Stimulated activated effector memory CD8-positive, alpha-beta T cell treated with anti-CD3 and anti-CD28 coated beads, Interleukin-12 subunit alpha, Interleukin-12 subunit beta, amount 100 ng/mL, for 72 hours (primary cell): ENCODE data around the gene MAGEB4.

Source experiments
- ATAC-seq: fragments of 150-1000 bp; cut with Tn5 transposase; 2 replicates; pipeline ENCODE4 v1.10.0; 2021
- DNase-seq, 2 donors: peaks; one replicate each; pipeline ENCODE4 v3.0.0; 2021 to 2022; ENCODE audit warnings: low spot score in 2 of 2
- H3K27ac Mint-ChIP-seq: one replicate; pipeline ENCODE4 v1.8.0; 2022; ENCODE audit warnings: mild to moderate bottlenecking, mixed read lengths
- H3K36me3 Mint-ChIP-seq: one replicate; pipeline ENCODE4 v1.8.0; 2022; ENCODE audit warnings: mild to moderate bottlenecking, mixed read lengths
- H3K4me1 Mint-ChIP-seq: one replicate; pipeline ENCODE4 v1.8.0; 2022; ENCODE audit warnings: mixed read lengths
- H3K4me3 Mint-ChIP-seq: one replicate; pipeline ENCODE4 v1.8.0; 2022; ENCODE audit warnings: mild to moderate bottlenecking, mixed read lengths
- H3K9me3 Mint-ChIP-seq: one replicate; pipeline ENCODE4 v1.8.0; 2022; ENCODE audit warnings: mixed read lengths

MAGEB4 gene

DNA sequence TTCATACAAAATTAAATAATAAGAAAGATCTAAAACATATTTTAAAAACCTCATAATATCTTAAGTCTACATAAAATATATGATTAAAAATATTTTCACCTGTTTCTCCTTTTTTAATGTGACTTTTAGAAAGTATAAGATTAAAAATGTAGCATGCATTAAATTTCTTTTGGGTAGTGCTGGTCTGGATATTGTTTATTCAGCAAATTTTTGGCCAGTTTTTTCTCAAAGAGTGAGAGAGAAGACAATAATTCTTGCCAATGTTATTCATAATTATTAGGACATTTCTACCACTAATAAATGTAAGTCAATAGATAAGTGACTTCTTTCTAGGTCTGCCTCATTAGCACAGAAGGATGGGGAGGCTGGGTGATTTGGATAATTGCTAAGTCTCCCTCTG is 19.2 kb downstream of the MAGEB4 start:
- Mint-ChIP-seq H3K9me3 (no peaks in the 10 kb centered on the region), H3K4me1 (no peaks in the 10 kb centered on the region), H3K4me3 (no peak overlapping the region), H3K27ac (no peak overlapping the region), H3K36me3 (no peaks in the 10 kb centered on the region)
- ATAC-seq (no peak), DNase-seq (no peak)

DNA sequence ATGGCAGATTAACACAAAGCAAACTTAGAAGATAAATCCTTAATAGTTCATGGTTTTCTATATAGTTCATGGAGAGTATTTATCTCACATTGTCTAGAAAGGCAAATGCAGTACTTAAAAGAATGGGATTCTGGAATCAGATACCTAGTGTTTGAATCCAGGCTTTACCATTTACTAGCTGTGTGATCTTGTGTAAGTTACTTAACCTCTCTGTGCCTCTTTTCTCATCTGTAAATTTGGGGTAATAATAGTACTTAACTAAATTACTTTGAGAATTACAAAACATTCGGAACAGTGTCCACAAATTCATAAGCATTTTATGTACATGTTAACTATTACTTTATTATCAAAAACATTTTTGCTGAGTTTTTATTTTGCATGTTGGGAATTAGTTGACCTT is 21.0 kb downstream of the MAGEB4 start:
- Mint-ChIP-seq H3K4me3 (no peak overlapping the region), H3K27ac (no peak overlapping the region), H3K4me1 (no peaks in the 10 kb centered on the region), H3K9me3 (no peaks in the 10 kb centered on the region), H3K36me3 (no peaks in the 10 kb centered on the region)
- no peak for ATAC-seq
- no peak for DNase-seq

DNA sequence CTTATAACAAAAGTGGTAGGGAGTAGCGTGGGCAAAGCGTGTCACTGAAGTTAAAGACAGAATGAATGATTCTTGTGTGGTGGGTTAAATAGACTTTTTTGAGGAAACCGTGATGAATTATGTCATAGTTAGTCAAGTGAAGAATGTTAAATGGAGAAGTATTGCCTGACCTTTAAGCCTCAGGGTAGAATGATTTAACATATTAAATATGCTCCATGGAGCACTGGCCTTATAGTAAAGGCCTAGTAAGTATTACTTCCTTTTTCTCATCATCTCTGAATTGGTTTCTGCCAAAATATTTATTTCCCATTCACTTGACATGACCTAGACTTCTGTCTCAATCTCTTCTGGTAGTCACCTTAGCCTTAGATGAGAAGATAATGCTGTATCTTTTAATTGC is 28.8 kb downstream of the MAGEB4 start:
- ATAC-seq, result no peak
- no peak for DNase-seq
- Mint-ChIP-seq H3K4me3 (no peak overlapping the region), H3K4me1 (no peaks in the 10 kb centered on the region), H3K36me3 (no peaks in the 10 kb centered on the region), H3K27ac (no peak overlapping the region), H3K9me3 (peaks cover 7% of the 10 kb centered on the region)

GRCh38 chrX:30275498-30275897 is 33.7 kb downstream of the MAGEB4 start:
- H3K36me3 Mint-ChIP-seq, result no peaks in the 10 kb centered on the region
- no peak for ATAC-seq
- DNase-seq, result no peak
- no peak overlapping the region for H3K27ac Mint-ChIP-seq
- H3K4me1 Mint-ChIP-seq, result no peaks in the 10 kb centered on the region
- peaks cover 3% of the 10 kb centered on the region for H3K9me3 Mint-ChIP-seq
- no peak overlapping the region for H3K4me3 Mint-ChIP-seq

- Mint-ChIP-seq H3K27ac (no peak overlapping the region), H3K4me1 (no peaks in the 10 kb centered on the region), H3K36me3 (no peaks in the 10 kb centered on the region), H3K4me3 (no peak overlapping the region), H3K9me3 (no peaks in the 10 kb centered on the region)
- DNase-seq (no peak), ATAC-seq (no peak)
Measured at GRCh38 chrX:30278365-30278764, 36.6 kb downstream of the MAGEB4 start.

DNA sequence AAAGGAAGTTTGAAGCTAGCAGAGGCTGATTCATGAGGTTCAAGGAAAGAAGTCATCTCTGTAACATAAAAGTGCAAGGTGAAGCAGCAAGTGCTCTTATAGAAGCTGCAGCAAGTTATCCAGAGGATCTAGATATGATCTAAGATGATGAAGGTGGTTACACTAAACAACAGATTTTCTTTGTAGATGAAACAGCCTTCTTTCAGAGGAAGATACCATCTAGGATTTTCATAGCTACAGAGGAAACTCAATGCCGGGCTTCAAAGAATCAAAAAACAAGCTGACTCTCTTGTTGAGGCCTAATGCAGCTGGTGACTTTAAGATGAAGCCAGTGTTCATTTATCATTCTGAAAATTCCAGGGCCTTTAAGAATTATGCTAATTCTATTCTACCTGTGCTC is 38.6 kb downstream of the MAGEB4 start:
- DNase-seq, result no peak
- H3K4me3 Mint-ChIP-seq, result no peak overlapping the region
- no peaks in the 10 kb centered on the region for H3K4me1 Mint-ChIP-seq

DNA sequence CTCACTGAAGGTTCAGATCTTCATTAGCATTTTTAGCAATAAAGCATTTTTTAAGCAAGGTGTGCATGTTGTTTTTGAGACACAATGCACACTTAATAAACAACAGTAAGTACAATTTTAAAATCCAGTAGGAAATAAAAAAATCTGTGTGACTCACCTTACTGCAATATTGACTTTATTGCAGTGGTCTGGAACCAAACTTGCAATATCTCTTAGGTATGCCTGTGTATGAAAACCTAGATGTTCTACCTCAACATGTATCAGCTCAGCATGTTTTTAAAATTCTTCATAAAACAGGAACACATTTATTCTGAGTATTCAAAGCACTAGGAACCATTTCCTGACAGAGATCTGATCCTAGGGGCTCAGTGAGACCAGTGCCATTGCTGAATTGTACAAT is 40.7 kb downstream of the MAGEB4 start:
- H3K36me3 Mint-ChIP-seq, result no peaks in the 10 kb centered on the region
- no peak overlapping the region for H3K27ac Mint-ChIP-seq
- no peaks in the 10 kb centered on the region for H3K9me3 Mint-ChIP-seq
- DNase-seq, result no peak
- no peak overlapping the region for H3K4me3 Mint-ChIP-seq
- no peak for ATAC-seq
- H3K4me1 Mint-ChIP-seq, result no peaks in the 10 kb centered on the region

More for the DNA sequence above, 38.6 kb downstream of the MAGEB4 start:
- H3K9me3 Mint-ChIP-seq, result no peaks in the 10 kb centered on the region
- ATAC-seq, result no peak
- H3K36me3 Mint-ChIP-seq, result no peaks in the 10 kb centered on the region
- no peak overlapping the region for H3K27ac Mint-ChIP-seq

GRCh38 chrX:30283456-30284200 is 41.8 kb downstream of the MAGEB4 start:
- H3K4me3 Mint-ChIP-seq, result no peak overlapping the region
- DNase-seq, result no peak
- H3K36me3 Mint-ChIP-seq, result no peaks in the 10 kb centered on the region
- H3K4me1 Mint-ChIP-seq, result no peaks in the 10 kb centered on the region
- no peak overlapping the region for H3K27ac Mint-ChIP-seq
- no peak for ATAC-seq
- no peaks in the 10 kb centered on the region for H3K9me3 Mint-ChIP-seq
